GM12878 (cell line): ENCODE measurements around the gene CNTNAP2. TPM values are rescaled to one million over a fixed set of nuclear protein-coding genes. Genes with fewer than 3 reads are reported as not detected.

ENCODE experiments used
- ATAC-seq: fragments of 200-7000 bp; cut with Tn5 transposase; 3 replicates; pipeline ENCODE4 v1.9.1; 2020; ENCODE audit warnings: mild to moderate bottlenecking, moderate library complexity
- BruUV-seq: library from RNA; stranded (reverse); fragments of 400-500 nt; replicated peaks from 2 replicates; lab custom pipeline; 2021; lab: Mats Ljungman, UMichigan
- CTCF ChIA-PET: fragments of 300-600 bp; sonication (Branson Sonifier 250); formaldehyde crosslinking; extraction: SDS; loops from one replicate; lab custom pipeline; 2021; ENCODE audit warnings: inconsistent platforms; lab: Yijun Ruan, JAX
- POLR2A ChIA-PET: fragments of 350-600 bp; formaldehyde crosslinking; extraction: SDS; loops from one replicate; lab custom pipeline; 2021; ENCODE audit warnings: inconsistent platforms; lab: Charles Lee
- RAD21 ChIA-PET: fragments of 300-600 bp; sonication (Branson Sonifier 250); formaldehyde crosslinking; loops from one replicate; lab custom pipeline; 2023; ENCODE audit warnings: antibody characterized with exemption; ENCODE audit not compliant: unreplicated experiment; lab: Charles Lee
- SMC1A ChIA-PET: fragments of 300-600 bp; sonication (Branson Sonifier 250); formaldehyde crosslinking; loops from one replicate; lab custom pipeline; 2023; ENCODE audit not compliant: unreplicated experiment, uncharacterized antibody; lab: Charles Lee
- DNase-seq: peaks from one replicate; pipeline ENCODE4 v3.0.0-alpha.2; 2011; ENCODE audit warnings: low read depth, low spot score
- FAIRE-seq: peaks from 3 replicates; lab custom pipeline; 2011; peaks lifted over from hg19 to GRCh38; lab: Jason Lieb, UNC
- H2AFZ ChIP-seq: 2 replicates; pipeline ENCODE4 v1.6.0; 2011; ENCODE audit warnings: low read depth, low read length, control low read depth; ENCODE audit not compliant: control insufficient read depth
- H3K27ac ChIP-seq: 2 replicates; pipeline ENCODE4 v1.5.1; 2011; ENCODE audit warnings: control low read depth; ENCODE audit not compliant: control insufficient read depth, insufficient read depth
- H3K27me3 ChIP-seq, 2 experiments: replicated peaks in 1 of 2; 2 replicates each; pipeline versions ENCODE4 v1.6.0 to v1.6.1; 2011; ENCODE audit warnings: low read length in 1 of 2; ENCODE audit not compliant: control insufficient read depth in 2 of 2, insufficient read depth in 2 of 2
- H3K36me3 ChIP-seq, 2 experiments: 2 replicates each; pipeline ENCODE4 v1.5.1; 2011; ENCODE audit warnings: low read length in 1 of 2; ENCODE audit not compliant: control insufficient read depth in 2 of 2, insufficient read depth in 2 of 2
- H3K4me1 ChIP-seq: 2 replicates; pipeline ENCODE4 v1.6.1; 2011; ENCODE audit warnings: mild to moderate bottlenecking, low read length, moderate library complexity, mixed read lengths; ENCODE audit not compliant: control insufficient read depth, insufficient read depth
- H3K4me2 ChIP-seq: 2 replicates; pipeline ENCODE4 v1.6.0; 2011; ENCODE audit warnings: control low read depth; ENCODE audit not compliant: control insufficient read depth, insufficient read depth
- H3K4me3 ChIP-seq: fragments of 200-600 bp; sonication (generic); 2 replicates; pipeline ENCODE4 v1.5.1; 2016
- H3K79me2 ChIP-seq: 2 replicates; pipeline ENCODE4 v1.6.0; 2011; ENCODE audit warnings: low read length; ENCODE audit not compliant: control insufficient read depth, insufficient read depth
- H3K9ac ChIP-seq: 2 replicates; pipeline ENCODE4 v1.8.0; 2011; ENCODE audit warnings: low read length, control low read depth, mixed read lengths; ENCODE audit not compliant: control insufficient read depth, insufficient read depth
- H3K9me3 ChIP-seq: replicated peaks from 3 replicates; pipeline ENCODE4 v1.5.1; 2011; ENCODE audit warnings: mild to moderate bottlenecking, low read length; ENCODE audit not compliant: control insufficient read depth, insufficient read depth
- H4K20me1 ChIP-seq: 2 replicates; pipeline ENCODE4 v1.6.0; 2011; ENCODE audit not compliant: control insufficient read depth, insufficient read depth
- BRCA1 ChIP-seq: IDR thresholded peaks from 2 replicates; pipeline ENCODE4 v1.6.1; 2011; ENCODE audit warnings: low read depth, low read length, improper control_type of control experiment
- MTA3 ChIP-seq: IDR thresholded peaks from 2 replicates; pipeline ENCODE4 v1.6.1; 2012; ENCODE audit warnings: low read length, inconsistent platforms, borderline replicate concordance
- MYB ChIP-seq: fragments of 150-350 bp; IDR thresholded peaks from 2 replicates; pipeline ENCODE4 v1.6.1; 2014; ENCODE audit warnings: mild to moderate bottlenecking, low read depth, low read length, borderline replicate concordance
- TARDBP ChIP-seq: IDR thresholded peaks from 2 replicates; pipeline ENCODE4 v1.6.1; 2016; ENCODE audit warnings: borderline replicate concordance
- WGBS: methylation state at CpG from one replicate; pipeline ENCODE4 v1.1.6; 2016; ENCODE audit warnings: low lambda C conversion rate; ENCODE audit not compliant: insufficient replicate concordance, insufficient coverage; ENCODE audit errors: missing lambda C conversion rate; 5-methylcytosine and 5-hydroxymethylcytosine counted together
- in situ Hi-C: fragments of 300-500 bp; cut with MboI; formaldehyde crosslinking; loops from 9 replicates; pipeline ENCODE4 v1.14.3; 2018; ENCODE audit warnings: mixed read lengths
- intact Hi-C: fragments of 100-400 bp; cut with micrococcal nuclease; formaldehyde crosslinking; loops from one replicate; pipeline ENCODE4 v1.14.2; 2022; ENCODE audit not compliant: unreplicated experiment
- polyA plus RNA-seq, 11 experiments: library from polyadenylated mRNA; depleted of rRNA in 4 of 11; unstranded in 6 of 11; stranded (reverse) in 5 of 11; fragments of >200 nt; fragmentation: Nextera tagmentation in 4 of 11; fragmentation: Illumina TruSeq in 1 of 11; extraction: Ambion mirVana in 4 of 11; extraction: Trizol in 1 of 11; gene quantifications; 1 replicate in 1 of 11; 2 replicates in 10 of 11; pipeline versions ENCODE4 v1.2.1 to v1.2.3, GENCODE V29; 2011 to 2016; ENCODE audit warnings: inconsistent platforms in 2 of 11, missing spikeins in 2 of 11, low read depth in 1 of 11
- total RNA-seq, 4 experiments: library from RNA; depleted of rRNA in 3 of 4; stranded (reverse); fragments of >200 nt in 3 of 4; fragmentation: Illumina TruSeq in 1 of 4; extraction: Trizol in 1 of 4; gene quantifications; 2 replicates each; pipeline versions ENCODE4 v1.2.1 to v1.2.3, GENCODE V29; 2013 to 2021
- TF ChIP-seq, protein P1 (sequence below): fragments of 450-650 bp; IDR thresholded peaks from 2 replicates; pipeline ENCODE4 v1.6.1; 2016; ENCODE audit warnings: mild to moderate bottlenecking, moderate library complexity, borderline replicate concordance

CNTNAP2 gene
- total and polyA plus RNA-seq, 10 of the 15 experiments (the other 5 are each of a cell fraction or from before 2014, with no cell fraction given), result 0.03 to 0.08 (median 0.03) TPM; not detected in 7

DNA sequence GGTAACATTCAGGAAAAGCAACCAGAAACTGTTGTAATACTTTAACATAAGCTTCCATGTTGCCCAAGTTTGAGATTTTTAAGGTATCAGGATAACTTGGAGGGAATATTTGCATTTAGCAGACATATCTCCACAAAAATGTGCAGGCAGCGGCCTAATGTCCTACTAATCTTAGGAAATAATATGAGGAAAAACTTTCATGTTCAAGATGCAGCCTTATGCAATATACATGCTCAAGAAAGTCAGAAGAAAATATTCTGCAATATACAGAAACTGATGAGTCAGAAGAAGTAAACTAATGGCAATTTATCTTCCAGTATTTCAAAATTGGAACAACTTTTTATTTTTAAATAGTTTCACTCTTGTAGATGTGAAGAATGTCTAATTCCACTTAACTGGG lies 2010.8 kb downstream of the CNTNAP2 start:
- DNase-seq (no peak), FAIRE-seq (no peak), ATAC-seq (no peak)
- no TSS peak for BruUV-seq
- Histone ChIP-seq H3K27ac (no peak overlapping the region), H3K4me3 (no peak overlapping the region), H3K79me2 (no peaks in the 10 kb centered on the region), H4K20me1 (no peaks in the 10 kb centered on the region), H2AFZ (no peak overlapping the region), H3K9me3 (no peaks in the 10 kb centered on the region), H3K4me1 (no peaks in the 10 kb centered on the region), H3K4me2 (no peak overlapping the region), H3K27me3 (no peaks in the 10 kb centered on the region), H3K9ac (no peak overlapping the region), H3K36me3 (no peaks in the 10 kb centered on the region)
- CTCF ChIA-PET, result no interaction called here
- intact Hi-C loops, result no loop called here
- RAD21 ChIA-PET, result no interaction called here
- POLR2A ChIA-PET, result no interaction called here
- TF ChIP-seq MYB (no peak), MTA3 (no peak), TARDBP (no peak), BRCA1 (no peak)
- TF ChIP-seq, protein P1, sequence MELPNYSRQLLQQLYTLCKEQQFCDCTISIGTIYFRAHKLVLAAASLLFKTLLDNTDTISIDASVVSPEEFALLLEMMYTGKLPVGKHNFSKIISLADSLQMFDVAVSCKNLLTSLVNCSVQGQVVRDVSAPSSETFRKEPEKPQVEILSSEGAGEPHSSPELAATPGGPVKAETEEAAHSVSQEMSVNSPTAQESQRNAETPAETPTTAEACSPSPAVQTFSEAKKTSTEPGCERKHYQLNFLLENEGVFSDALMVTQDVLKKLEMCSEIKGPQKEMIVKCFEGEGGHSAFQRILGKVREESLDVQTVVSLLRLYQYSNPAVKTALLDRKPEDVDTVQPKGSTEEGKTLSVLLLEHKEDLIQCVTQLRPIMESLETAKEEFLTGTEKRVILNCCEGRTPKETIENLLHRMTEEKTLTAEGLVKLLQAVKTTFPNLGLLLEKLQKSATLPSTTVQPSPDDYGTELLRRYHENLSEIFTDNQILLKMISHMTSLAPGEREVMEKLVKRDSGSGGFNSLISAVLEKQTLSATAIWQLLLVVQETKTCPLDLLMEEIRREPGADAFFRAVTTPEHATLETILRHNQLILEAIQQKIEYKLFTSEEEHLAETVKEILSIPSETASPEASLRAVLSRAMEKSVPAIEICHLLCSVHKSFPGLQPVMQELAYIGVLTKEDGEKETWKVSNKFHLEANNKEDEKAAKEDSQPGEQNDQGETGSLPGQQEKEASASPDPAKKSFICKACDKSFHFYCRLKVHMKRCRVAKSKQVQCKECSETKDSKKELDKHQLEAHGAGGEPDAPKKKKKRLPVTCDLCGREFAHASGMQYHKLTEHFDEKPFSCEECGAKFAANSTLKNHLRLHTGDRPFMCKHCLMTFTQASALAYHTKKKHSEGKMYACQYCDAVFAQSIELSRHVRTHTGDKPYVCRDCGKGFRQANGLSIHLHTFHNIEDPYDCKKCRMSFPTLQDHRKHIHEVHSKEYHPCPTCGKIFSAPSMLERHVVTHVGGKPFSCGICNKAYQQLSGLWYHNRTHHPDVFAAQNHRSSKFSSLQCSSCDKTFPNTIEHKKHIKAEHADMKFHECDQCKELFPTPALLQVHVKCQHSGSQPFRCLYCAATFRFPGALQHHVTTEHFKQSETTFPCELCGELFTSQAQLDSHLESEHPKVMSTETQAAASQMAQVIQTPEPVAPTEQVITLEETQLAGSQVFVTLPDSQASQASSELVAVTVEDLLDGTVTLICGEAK, result no peak
- WGBS, result 0% methylated on average over 1 of the region's 1 CpG
- SMC1A ChIA-PET, result no interaction called here
- in situ Hi-C loops, result no loop called here
